DOHH2 (cell line): ENCODE results near the gene CAMK2D.

ENCODE experiments used
- H3F3A ChIP-seq: fragments of 200-600 bp; sonication (generic), shearing (Covaris generic); 2 replicates; pipeline ENCODE4 v1.6.0; 2016; ENCODE audit warnings: antibody characterized with exemption, mild to moderate bottlenecking; ENCODE audit not compliant: control insufficient read depth, insufficient read depth
- H3K27ac ChIP-seq: fragments of 200-600 bp; sonication (generic); 2 replicates; pipeline ENCODE4 v1.5.1; 2014; ENCODE audit warnings: low read depth, mild to moderate bottlenecking, low read length, moderate library complexity
- H3K27me3 ChIP-seq: fragments of 200-600 bp; sonication (generic); 2 replicates; pipeline ENCODE4 v1.6.1; 2014; ENCODE audit warnings: mild to moderate bottlenecking, low read length, mixed read lengths; ENCODE audit not compliant: control insufficient read depth
- H3K36me3 ChIP-seq: fragments of 200-600 bp; sonication (generic); 2 replicates; pipeline ENCODE4 v1.6.1; 2014; ENCODE audit warnings: mild to moderate bottlenecking, low read length, moderate library complexity, mixed read lengths; ENCODE audit not compliant: control insufficient read depth
- H3K4me1 ChIP-seq: fragments of 200-600 bp; sonication (generic); 2 replicates; pipeline ENCODE4 v1.6.1; 2014; ENCODE audit warnings: mild to moderate bottlenecking, low read length, mixed read lengths; ENCODE audit not compliant: control insufficient read depth
- H3K4me2 ChIP-seq: fragments of 200-600 bp; sonication (generic); 2 replicates; pipeline ENCODE4 v1.6.0; 2014; ENCODE audit warnings: mild to moderate bottlenecking, low read length, moderate library complexity
- H3K4me3 ChIP-seq: fragments of 200-600 bp; sonication (generic); 2 replicates; pipeline ENCODE4 v1.5.1; 2014; ENCODE audit warnings: mild to moderate bottlenecking, low read length, mixed read lengths
- H3K79me2 ChIP-seq: fragments of 200-600 bp; sonication (generic); 2 replicates; pipeline ENCODE4 v1.6.1; 2014; ENCODE audit warnings: mild to moderate bottlenecking, low read length, mixed read lengths; ENCODE audit not compliant: control insufficient read depth
- H3K9me2 ChIP-seq: fragments of 200-600 bp; sonication (generic); replicated peaks from 2 replicates; pipeline ENCODE4 v1.6.1; 2014; ENCODE audit warnings: mild to moderate bottlenecking, low read length, mixed read lengths; ENCODE audit not compliant: control insufficient read depth
- H3K9me3 ChIP-seq: fragments of 200-600 bp; sonication (generic); 2 replicates; pipeline ENCODE4 v1.6.1; 2014; ENCODE audit warnings: antibody characterized with exemption, low read length, mixed read lengths; ENCODE audit not compliant: control insufficient read depth, insufficient read depth
- H4K20me1 ChIP-seq: fragments of 200-600 bp; sonication (generic); 2 replicates; pipeline ENCODE4 v1.6.0; 2014; ENCODE audit warnings: low read depth, mild to moderate bottlenecking, antibody characterized with exemption, low read length, moderate library complexity; ENCODE audit not compliant: control insufficient read depth, insufficient read depth
- CTCF ChIP-seq: fragments of 200-600 bp; sonication (generic); IDR thresholded peaks from one replicate; pipeline ENCODE4 v1.5.1; 2014; ENCODE audit warnings: antibody characterized with exemption, mild to moderate bottlenecking, low read depth, low read length; ENCODE audit not compliant: poor library complexity, severe bottlenecking
- EZH2phosphoT487 ChIP-seq: fragments of 200-600 bp; sonication (generic); IDR thresholded peaks from 2 replicates; pipeline ENCODE4 v1.6.1; 2017; ENCODE audit warnings: borderline replicate concordance, mild to moderate bottlenecking, antibody characterized with exemption, low read length, moderate library complexity, mixed read lengths

Gene CAMK2D

GRCh38 chr4:113410686-113411085, 350.9 kb downstream of the CAMK2D start:
- Histone ChIP-seq H3K27me3 (no peaks in the 10 kb centered on the region), H3F3A (no peaks in the 10 kb centered on the region), H3K4me1 (peaks cover 7% of the 10 kb centered on the region), H3K79me2 (no peaks in the 10 kb centered on the region), H3K36me3 (no peaks in the 10 kb centered on the region), H3K9me3 (no peaks in the 10 kb centered on the region), H3K9me2 (no peaks in the 10 kb centered on the region), H4K20me1 (no peaks in the 10 kb centered on the region), H3K4me2 (no peak overlapping the region), H3K4me3 (no peak overlapping the region), H3K27ac (no peak overlapping the region)
- TF ChIP-seq CTCF (no peak), EZH2phosphoT487 (no peak)

- TF ChIP-seq EZH2phosphoT487 = no peak
- TF ChIP-seq CTCF = no peak
- Histone ChIP-seq H4K20me1 (no peaks in the 10 kb centered on the region), H3K4me2 (no peak overlapping the region), H3K79me2 (no peaks in the 10 kb centered on the region), H3K9me2 (no peaks in the 10 kb centered on the region), H3F3A (no peaks in the 10 kb centered on the region), H3K27ac (no peak overlapping the region), H3K27me3 (no peaks in the 10 kb centered on the region), H3K9me3 (no peaks in the 10 kb centered on the region), H3K36me3 (no peaks in the 10 kb centered on the region), H3K4me1 (peaks cover 7% of the 10 kb centered on the region), H3K4me3 (no peak overlapping the region)
These were observed 352.4 kb downstream of the CAMK2D start for GRCh38 chr4:113409181-113409580.

GRCh38 chr4:113407409-113407808, 354.1 kb downstream of the CAMK2D start:
- Histone ChIP-seq H4K20me1 (no peaks in the 10 kb centered on the region), H3K4me1 (peaks cover 7% of the 10 kb centered on the region), H3K9me3 (no peaks in the 10 kb centered on the region), H3K4me3 (no peak overlapping the region), H3K36me3 (no peaks in the 10 kb centered on the region), H3F3A (no peaks in the 10 kb centered on the region), H3K27me3 (no peaks in the 10 kb centered on the region), H3K79me2 (no peaks in the 10 kb centered on the region), H3K27ac (no peak overlapping the region), H3K4me2 (no peak overlapping the region), H3K9me2 (no peaks in the 10 kb centered on the region)
- no peak for TF ChIP-seq EZH2phosphoT487

- Histone ChIP-seq H3F3A (no peaks in the 10 kb centered on the region), H3K9me3 (no peaks in the 10 kb centered on the region), H3K27me3 (no peaks in the 10 kb centered on the region), H3K79me2 (no peaks in the 10 kb centered on the region), H3K4me3 (no peak overlapping the region), H3K27ac (no peak overlapping the region), H3K4me2 (no peak overlapping the region), H3K4me1 (peaks cover 7% of the 10 kb centered on the region), H3K36me3 (no peaks in the 10 kb centered on the region), H4K20me1 (no peaks in the 10 kb centered on the region), H3K9me2 (no peaks in the 10 kb centered on the region)
- no peak for TF ChIP-seq CTCF
- TF ChIP-seq EZH2phosphoT487 = no peak
These were observed 354.9 kb downstream of the CAMK2D start for GRCh38 chr4:113406723-113407016.
